Spleen (tissue), 7 donors: ENCODE data around the gene ADRA1B.

Experiments used
- CTCF ChIP-seq, 11 experiments: fragments of 200-600 bp in 7 of 11; fragments of 450-650 bp in 4 of 11; sonication (generic) in 4 of 11; IDR thresholded peaks in 8 of 11; conservative IDR thresholded peaks in 3 of 11; 1 replicate in 7 of 11; 2 replicates in 4 of 11; pipeline versions ENCODE4 v1.4.0 to v1.8.0; 2016 to 2021; ENCODE audit warnings: antibody characterized with exemption in 11 of 11, inconsistent platforms in 4 of 11, mild to moderate bottlenecking in 1 of 11
- POLR2A ChIP-seq, 3 donors: fragments of 450-650 bp; IDR thresholded peaks; one replicate each; pipeline ENCODE4 v1.5.1; 2017; ENCODE audit warnings: antibody characterized with exemption in 3 of 3, mild to moderate bottlenecking in 1 of 3
- donor health status: DM: no; HTN: no; CAD: no; lungs with moderate emphysema.
- donor health status: DM: no; HTN: no; CAD: no.
- donor health status: DM: no; HTN: no; CAD: no.

GRCh38 chr5:159901308-159901707 is 15.0 kb upstream of the ADRA1B start:
- TF ChIP-seq CTCF (IDR thresholded peaks at IDR 0.05 in 8 of 11, conservative IDR thresholded peaks at IDR 0.05 in 3 of 11) (no peak), POLR2A (IDR thresholded peaks at IDR 0.05) (no peak)
